Measurements from ENCODE around the gene GAL3ST2.
"Not testable (repeated sequence)": the region's sequence is repeated elsewhere in the genome, so short reads cannot be mapped to it uniquely, and the experiment has no call there.

The GAL3ST2 gene

GRCh38 chr2:241748468-241749256, 28.0 kb upstream of the GAL3ST2 start:
- DNase-seq: no peak

- no peak for DNase-seq
These were observed 26.4 kb upstream of the GAL3ST2 start for GRCh38 chr2:241750076-241750840.

- no peak for DNase-seq
These were observed 25.5 kb upstream of the GAL3ST2 start for GRCh38 chr2:241751152-241751551.

GRCh38 chr2:241751776-241752175, 24.8 kb upstream of the GAL3ST2 start:
- DNase-seq: no peak

- no peak for DNase-seq
These were observed 24.4 kb upstream of the GAL3ST2 start for GRCh38 chr2:241752253-241752652.

- DNase-seq: no peak
These were observed 23.8 kb upstream of the GAL3ST2 start for GRCh38 chr2:241752689-241753276.

GRCh38 chr2:241753493-241753892, 23.1 kb upstream of the GAL3ST2 start:
- no peak for DNase-seq

GRCh38 chr2:241754042-241754441, 22.6 kb upstream of the GAL3ST2 start:
- no peak for DNase-seq

GRCh38 chr2:241755166-241755565, 21.5 kb upstream of the GAL3ST2 start:
- no peak for DNase-seq

- DNase-seq: no peak
These were observed 20.8 kb upstream of the GAL3ST2 start for GRCh38 chr2:241755777-241756176.

GRCh38 chr2:241759067-241759807, 17.4 kb upstream of the GAL3ST2 start:
- no peak for DNase-seq

GRCh38 chr2:241759893-241760292, 16.7 kb upstream of the GAL3ST2 start:
- not testable (repeated sequence) for DNase-seq

- DNase-seq: no peak
These were observed 16.3 kb upstream of the GAL3ST2 start for GRCh38 chr2:241760301-241760771.

- DNase-seq: no peak
These were observed 14.2 kb upstream of the GAL3ST2 start for GRCh38 chr2:241762321-241762932.

- no peak for DNase-seq
These were observed 13.7 kb upstream of the GAL3ST2 start for GRCh38 chr2:241762933-241763369.

GRCh38 chr2:241763551-241764274, 12.9 kb upstream of the GAL3ST2 start:
- no peak for DNase-seq

- DNase-seq: no peak
These were observed 12.1 kb upstream of the GAL3ST2 start for GRCh38 chr2:241764275-241765241.

- DNase-seq: no peak
These were observed 9.0 kb upstream of the GAL3ST2 start for GRCh38 chr2:241767464-241768250.

- DNase-seq: no peak
These were observed 8.3 kb upstream of the GAL3ST2 start for GRCh38 chr2:241768251-241768711.
